CD4-positive, CD25-positive, alpha-beta regulatory T cell (primary cell): ENCODE measurements around the gene RALB. TPM values are rescaled to one million over a fixed set of nuclear protein-coding genes. Genes with fewer than 3 reads are reported as not detected.

Source experiments
- ATAC-seq, 2 donors: fragments of 150-1000 bp; cut with Tn5 transposase; one replicate each; pipeline ENCODE4 v1.10.0; 2021; ENCODE audit warnings: low read depth in 2 of 2, moderate number of reproducible peaks in 2 of 2, moderate library complexity in 1 of 2
- DNase-seq, 3 donors: peaks; one replicate each; pipeline versions ENCODE4 v3.0.0 to v3.0.0-alpha.2; 2012 to 2022; ENCODE audit warnings: mixed read lengths in 1 of 3
- H3K27ac ChIP-seq: one replicate; pipeline ENCODE4 v1.7.0; 2013; ENCODE audit warnings: mild to moderate bottlenecking, low read length; ENCODE audit not compliant: insufficient read depth, poor library complexity, severe bottlenecking
- H3K27me3 ChIP-seq: one replicate; pipeline ENCODE4 v1.7.0; 2013; ENCODE audit warnings: low read length; ENCODE audit not compliant: control insufficient read depth, insufficient read depth
- H3K36me3 ChIP-seq: one replicate; pipeline ENCODE4 v1.7.0; 2013; ENCODE audit warnings: mild to moderate bottlenecking, low read length, moderate library complexity; ENCODE audit not compliant: control insufficient read depth, insufficient read depth
- H3K4me1 ChIP-seq: 2 replicates; pipeline ENCODE4 v1.7.0; 2013; ENCODE audit warnings: mild to moderate bottlenecking, low read length; ENCODE audit not compliant: insufficient read depth, control insufficient read depth, poor library complexity, severe bottlenecking
- H3K4me3 ChIP-seq: one replicate; pipeline ENCODE4 v1.7.0; 2013; ENCODE audit warnings: low read depth, mild to moderate bottlenecking, low read length, moderate library complexity
- H3K9me3 ChIP-seq, 2 experiments: 1 replicate in 1 of 2; 2 replicates in 1 of 2; pipeline ENCODE4 v1.7.0; 2013; ENCODE audit warnings: low read length in 2 of 2, mild to moderate bottlenecking in 1 of 2, moderate library complexity in 1 of 2; ENCODE audit not compliant: control insufficient read depth in 2 of 2
- H3K27ac Mint-ChIP-seq, 3 donors: one replicate each; pipeline ENCODE4 v1.8.0; 2020 to 2022; ENCODE audit warnings: mild to moderate bottlenecking in 3 of 3, mixed read lengths in 3 of 3, moderate library complexity in 2 of 3
- H3K27me3 Mint-ChIP-seq: one replicate; pipeline ENCODE4 v1.8.0; 2022; ENCODE audit warnings: mild to moderate bottlenecking, mixed read lengths
- H3K36me3 Mint-ChIP-seq: one replicate; pipeline ENCODE4 v1.8.0; 2020; ENCODE audit warnings: mixed read lengths
- H3K4me1 Mint-ChIP-seq, 4 donors: one replicate each; pipeline ENCODE4 v1.8.0; 2020 to 2022; ENCODE audit warnings: mixed read lengths in 4 of 4, mild to moderate bottlenecking in 1 of 4
- H3K4me3 Mint-ChIP-seq, 4 donors: one replicate each; pipeline ENCODE4 v1.8.0; 2020 to 2022; ENCODE audit warnings: mild to moderate bottlenecking in 4 of 4, mixed read lengths in 4 of 4, moderate library complexity in 3 of 4
- H3K9me3 Mint-ChIP-seq, 7 donors: one replicate each; pipeline ENCODE4 v1.8.0; 2020 to 2022; ENCODE audit warnings: mixed read lengths in 7 of 7, mild to moderate bottlenecking in 3 of 7, moderate library complexity in 2 of 7
- polyA plus RNA-seq, 4 donors: library from polyadenylated mRNA; unstranded; fragments of 300-500 nt; fragmentation: Illumina TruSeq; gene quantifications; one replicate each; pipeline ENCODE4 v1.2.3, GENCODE V29; 2021
- total RNA-seq: library from RNA; stranded (reverse); gene quantifications from one replicate; pipeline ENCODE4 v1.2.3, GENCODE V29; 2022

Gene RALB
- total and polyA plus RNA-seq, 5 donors from 2014 or later: 21.8 to 42.5 (median 28.1) TPM

DNA sequence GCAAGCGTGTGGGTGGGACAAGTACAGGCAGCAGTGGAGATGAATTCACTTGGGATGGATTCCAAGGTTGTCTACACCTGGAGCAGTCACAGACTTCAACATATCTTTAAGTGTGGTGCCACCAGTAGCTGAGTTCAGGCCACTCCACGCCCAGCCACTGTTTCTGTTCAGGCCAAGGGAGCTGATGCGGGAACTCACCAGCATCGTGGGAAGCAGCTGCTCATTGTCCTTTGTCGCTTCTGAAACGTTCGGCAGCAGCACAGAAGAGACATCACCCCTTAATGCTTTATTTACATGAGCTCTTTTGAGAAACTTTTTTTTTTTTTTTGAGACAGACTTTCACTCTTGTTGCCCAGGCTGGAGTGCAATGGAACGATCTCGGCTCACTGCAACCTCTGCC is 73.4 kb downstream of the RALB start:
- Histone ChIP-seq H3K9me3 (no peaks in the 10 kb centered on the region), H3K4me3 (no peak overlapping the region), H3K27me3 (no peaks in the 10 kb centered on the region), H3K27ac (no peak overlapping the region), H3K36me3 (no peaks in the 10 kb centered on the region), H3K4me1 (no peaks in the 10 kb centered on the region)
- no peak overlapping the region for H3K4me3 Mint-ChIP-seq
- peaks cover 10% of the 10 kb centered on the region for H3K27me3 Mint-ChIP-seq
- H3K27ac Mint-ChIP-seq: no peak overlapping the region
- H3K9me3 Mint-ChIP-seq: peaks cover 0 to 1% (median 0%) of the 10 kb centered on the region in 7 donors
- ATAC-seq: no peak
- peaks cover 0 to 8% (median 0%) of the 10 kb centered on the region in 4 donors for H3K4me1 Mint-ChIP-seq
- no peaks in the 10 kb centered on the region for H3K36me3 Mint-ChIP-seq
- no peak for DNase-seq

DNA sequence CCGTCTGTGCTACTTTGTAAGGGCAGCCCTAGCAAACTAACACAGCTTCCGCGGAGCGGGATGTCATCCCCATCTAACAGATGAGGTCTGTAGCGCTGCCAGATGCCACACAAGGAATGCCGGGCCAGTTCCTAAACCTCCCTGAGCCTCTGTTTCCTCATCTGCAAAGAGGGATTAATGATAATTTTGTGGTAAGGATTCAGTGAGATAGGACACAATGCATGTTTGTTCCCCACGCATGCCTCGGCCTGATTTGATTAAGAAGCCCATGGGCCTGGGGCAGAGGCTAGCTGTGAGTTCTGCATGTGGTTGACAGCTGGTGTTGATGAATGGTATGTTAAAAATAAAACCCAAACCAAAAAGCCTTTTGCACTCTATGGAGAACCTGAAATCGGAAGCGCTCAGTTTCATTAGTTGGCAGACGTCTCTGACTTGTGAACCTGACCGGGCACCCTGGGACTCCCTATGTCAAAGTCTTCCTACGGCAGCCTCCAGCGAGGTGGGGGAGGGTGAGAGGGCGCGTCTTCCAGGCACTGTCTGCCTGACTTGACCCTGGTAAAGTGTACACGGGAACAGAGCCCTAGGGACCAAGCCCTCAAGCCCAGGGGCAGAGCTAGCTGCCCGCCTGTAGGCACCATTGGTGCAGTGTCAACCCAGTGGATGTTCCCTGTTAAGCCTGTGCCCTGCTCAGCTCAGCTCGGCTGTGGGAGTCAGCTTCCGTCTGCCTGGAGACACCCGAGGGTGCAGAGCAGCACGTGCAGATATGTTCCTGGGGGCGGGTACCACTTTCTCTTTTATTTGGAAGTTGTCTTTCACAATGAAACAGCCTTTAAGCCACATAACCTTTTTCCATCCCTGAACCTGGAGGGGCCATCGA is 78.5 kb downstream of the RALB start:
- H3K27me3 ChIP-seq: no peaks in the 10 kb centered on the region
- DNase-seq (no peak), ATAC-seq (no peak)
- H3K36me3 ChIP-seq: no peaks in the 10 kb centered on the region
- no peak overlapping the region for H3K27ac Mint-ChIP-seq
- H3K27ac ChIP-seq: no peak overlapping the region
- peaks cover 31% of the 10 kb centered on the region for H3K27me3 Mint-ChIP-seq
- no peak overlapping the region for H3K4me3 ChIP-seq
- peaks cover 0 to 2% (median 0%) of the 10 kb centered on the region in 4 donors for H3K4me1 Mint-ChIP-seq
- H3K36me3 Mint-ChIP-seq: no peaks in the 10 kb centered on the region
- no peaks in the 10 kb centered on the region for H3K4me1 ChIP-seq
- peaks cover 0 to 6% (median 2%) of the 10 kb centered on the region in 7 donors for H3K9me3 Mint-ChIP-seq
- H3K9me3 ChIP-seq: no peaks in the 10 kb centered on the region
- no peak overlapping the region for H3K4me3 Mint-ChIP-seq

GRCh38 chr2:120331903-120332302 is 79.3 kb downstream of the RALB start:
- DNase-seq (no peak), ATAC-seq (no peak)
- Mint-ChIP-seq H3K36me3 (no peaks in the 10 kb centered on the region), H3K27me3 (peaks cover 35% of the 10 kb centered on the region), H3K4me1 (peaks cover 0 to 2% (median 0%) of the 10 kb centered on the region in 4 donors), H3K27ac (no peak overlapping the region), H3K4me3 (no peak overlapping the region), H3K9me3 (peaks cover 0 to 6% (median 2%) of the 10 kb centered on the region in 7 donors)
- Histone ChIP-seq H3K4me1 (no peaks in the 10 kb centered on the region), H3K4me3 (no peak overlapping the region), H3K27me3 (no peaks in the 10 kb centered on the region), H3K27ac (no peak overlapping the region), H3K9me3 (no peaks in the 10 kb centered on the region), H3K36me3 (no peaks in the 10 kb centered on the region)

DNA sequence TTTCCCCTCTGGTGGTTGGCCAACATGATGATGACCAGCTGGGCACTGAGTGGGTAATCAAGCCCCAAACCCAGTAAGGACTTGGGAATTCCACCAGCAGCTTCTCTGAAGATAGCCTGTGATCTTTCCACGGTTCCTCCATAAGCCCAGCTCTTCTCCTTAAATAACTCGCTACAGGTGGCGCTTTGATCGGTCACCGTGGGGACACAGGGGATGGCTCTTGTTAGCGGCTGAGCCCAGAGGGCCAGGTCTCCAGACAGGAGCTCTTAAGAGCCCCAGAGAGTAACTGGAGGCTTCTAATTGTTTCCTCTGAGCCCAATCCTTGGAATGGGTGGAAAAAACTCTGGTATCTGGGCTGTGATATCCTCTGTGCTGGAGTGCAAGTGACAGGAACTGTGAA is 79.7 kb downstream of the RALB start:
- no peak overlapping the region for H3K27ac Mint-ChIP-seq

GRCh38 chr2:120334068-120334467 is 81.4 kb downstream of the RALB start:
- DNase-seq (no peak), ATAC-seq (no peak)
- peaks cover 0 to 4% (median 0%) of the 10 kb centered on the region in 4 donors for H3K4me1 Mint-ChIP-seq
- H3K9me3 Mint-ChIP-seq: peaks cover 0 to 6% (median 2%) of the 10 kb centered on the region in 7 donors
- H3K27me3 Mint-ChIP-seq: peaks cover 36% of the 10 kb centered on the region
- no peak overlapping the region for H3K4me3 ChIP-seq
- H3K27ac ChIP-seq: no peak overlapping the region
- H3K36me3 Mint-ChIP-seq: no peaks in the 10 kb centered on the region
- H3K4me1 ChIP-seq: no peaks in the 10 kb centered on the region
- no peaks in the 10 kb centered on the region for H3K9me3 ChIP-seq
- peaks cover 2% of the 10 kb centered on the region for H3K27me3 ChIP-seq
- no peak overlapping the region for H3K4me3 Mint-ChIP-seq
- no peak overlapping the region for H3K27ac Mint-ChIP-seq
- no peaks in the 10 kb centered on the region for H3K36me3 ChIP-seq

More for the DNA sequence above, 79.7 kb downstream of the RALB start:
- Histone ChIP-seq H3K36me3 (no peaks in the 10 kb centered on the region), H3K27me3 (no peaks in the 10 kb centered on the region), H3K4me1 (no peaks in the 10 kb centered on the region), H3K9me3 (no peaks in the 10 kb centered on the region), H3K27ac (no peak overlapping the region), H3K4me3 (no peak overlapping the region)
- DNase-seq (no peak), ATAC-seq (no peak)
- Mint-ChIP-seq H3K4me1 (peaks cover 0 to 2% (median 0%) of the 10 kb centered on the region in 4 donors), H3K36me3 (no peaks in the 10 kb centered on the region), H3K27me3 (peaks cover 36% of the 10 kb centered on the region), H3K4me3 (no peak overlapping the region), H3K9me3 (peaks cover 0 to 6% (median 2%) of the 10 kb centered on the region in 7 donors)

DNA sequence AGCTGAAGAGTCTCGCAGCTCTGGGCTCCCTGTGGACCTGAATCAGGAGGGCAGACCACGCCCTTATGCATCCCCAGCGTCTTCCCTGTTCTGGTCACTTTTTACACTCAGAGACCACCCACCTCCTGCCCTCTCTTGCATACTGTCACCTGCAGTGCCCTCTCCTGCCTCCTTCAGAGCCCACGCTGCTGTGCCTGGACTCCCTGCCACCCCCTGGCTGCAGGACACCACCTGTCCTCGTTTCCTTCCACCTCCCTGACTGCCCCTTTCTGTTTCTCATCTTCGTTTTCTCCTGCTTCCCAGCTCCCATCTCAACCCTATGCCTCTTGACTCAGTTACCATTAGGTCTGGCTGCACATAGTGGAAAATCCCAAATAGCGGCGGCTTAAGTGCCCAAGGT is 84.1 kb downstream of the RALB start:
- Histone ChIP-seq H3K27ac (no peak overlapping the region), H3K9me3 (no peaks in the 10 kb centered on the region), H3K27me3 (peaks cover 5% of the 10 kb centered on the region), H3K4me1 (no peaks in the 10 kb centered on the region), H3K36me3 (no peaks in the 10 kb centered on the region), H3K4me3 (no peak overlapping the region)
- DNase-seq (no peak), ATAC-seq (no peak)
- no peak overlapping the region for H3K27ac Mint-ChIP-seq
- no peaks in the 10 kb centered on the region for H3K36me3 Mint-ChIP-seq
- peaks cover 34% of the 10 kb centered on the region for H3K27me3 Mint-ChIP-seq
- H3K4me1 Mint-ChIP-seq: peaks cover 0 to 1% (median 0%) of the 10 kb centered on the region in 4 donors
- no peak overlapping the region for H3K4me3 Mint-ChIP-seq
- peaks cover 0 to 8% (median 0%) of the 10 kb centered on the region in 7 donors for H3K9me3 Mint-ChIP-seq

- Histone ChIP-seq H3K4me3 (no peak overlapping the region), H3K27ac (no peak overlapping the region), H3K9me3 (no peaks in the 10 kb centered on the region), H3K27me3 (peaks cover 14% of the 10 kb centered on the region), H3K36me3 (no peaks in the 10 kb centered on the region), H3K4me1 (no peaks in the 10 kb centered on the region)
- DNase-seq (no peak), ATAC-seq (no peak)
- no peak overlapping the region for H3K4me3 Mint-ChIP-seq
- no peaks in the 10 kb centered on the region for H3K36me3 Mint-ChIP-seq
- H3K27me3 Mint-ChIP-seq: peaks cover 44% of the 10 kb centered on the region
- peaks cover 0 to 8% (median 3%) of the 10 kb centered on the region in 4 donors for H3K4me1 Mint-ChIP-seq
- H3K9me3 Mint-ChIP-seq: peaks cover 0 to 8% (median 0%) of the 10 kb centered on the region in 7 donors
- H3K27ac Mint-ChIP-seq: no peak overlapping the region
Measured at GRCh38 chr2:120338015-120338414, 85.4 kb downstream of the RALB start.

GRCh38 chr2:120341977-120342376 is 89.3 kb downstream of the RALB start:
- Mint-ChIP-seq H3K9me3 (peaks cover 0 to 4% (median 0%) of the 10 kb centered on the region in 7 donors), H3K27ac (no peak overlapping the region), H3K4me1 (peaks cover 0 to 19% (median 7%) of the 10 kb centered on the region in 4 donors), H3K36me3 (no peaks in the 10 kb centered on the region), H3K4me3 (no peak overlapping the region), H3K27me3 (peaks cover 39% of the 10 kb centered on the region)
- ATAC-seq: no peak
- Histone ChIP-seq H3K36me3 (no peaks in the 10 kb centered on the region), H3K4me3 (no peak overlapping the region), H3K4me1 (peaks cover 19% of the 10 kb centered on the region), H3K27me3 (peaks cover 14% of the 10 kb centered on the region), H3K27ac (no peak overlapping the region), H3K9me3 (no peaks in the 10 kb centered on the region)
- DNase-seq: no peak
